GM18508 (cell line): ENCODE measurements around the gene DOK6.

ENCODE experiments used
- ATAC-seq: cut with Tn5 transposase; IDR thresholded peaks from one replicate; pipeline ENCODE4 v1.9.1; 2021; ENCODE audit warnings: moderate number of reproducible peaks; ENCODE audit not compliant: insufficient read depth, unreplicated experiment

Gene DOK6

DNA sequence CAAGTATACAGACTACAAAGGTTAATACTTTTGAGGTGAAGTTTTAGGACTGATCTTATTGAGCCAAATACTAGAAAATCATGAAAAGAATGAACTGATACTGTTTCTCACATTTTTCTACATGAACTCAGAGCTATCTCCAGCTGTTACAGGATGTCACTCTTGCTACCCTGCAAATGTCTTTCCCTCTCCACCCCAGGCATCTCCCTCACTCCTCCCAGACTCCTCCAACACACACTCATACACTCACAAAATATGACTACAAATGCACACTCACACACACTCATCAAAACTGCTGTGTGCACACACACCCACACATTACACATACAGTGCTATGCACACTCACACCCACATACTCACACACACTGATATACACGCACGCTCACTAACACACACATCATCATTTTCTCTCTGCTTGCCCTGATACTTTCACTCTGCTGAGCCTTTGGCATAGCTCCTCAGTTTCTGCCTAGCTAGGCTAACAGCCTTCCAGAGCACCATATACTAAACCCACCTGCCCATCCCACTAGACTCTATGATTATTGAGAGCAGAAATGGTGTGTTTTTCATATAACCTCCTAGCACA, 273.7 kb downstream of the DOK6 start:
- ATAC-seq = no peak

DNA sequence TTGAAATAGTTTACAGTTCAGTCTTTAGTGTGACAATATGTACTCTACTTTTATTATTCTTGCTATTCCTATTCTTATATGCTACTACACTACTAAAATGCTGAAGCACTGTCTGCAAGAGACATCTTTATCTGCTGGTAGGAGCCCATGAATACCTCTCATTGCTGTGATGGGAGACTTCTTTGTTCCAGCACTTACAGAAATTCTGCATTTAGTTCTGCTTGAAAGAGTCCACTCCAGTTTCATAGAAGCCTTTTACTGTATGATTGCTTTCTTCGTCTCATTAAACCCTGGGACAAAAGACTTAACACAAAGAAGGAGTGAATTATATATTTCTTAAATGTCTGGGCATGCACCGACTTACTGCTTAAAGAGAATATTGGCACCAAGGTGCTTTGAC, 274.3 kb downstream of the DOK6 start:
- ATAC-seq = no peak

DNA sequence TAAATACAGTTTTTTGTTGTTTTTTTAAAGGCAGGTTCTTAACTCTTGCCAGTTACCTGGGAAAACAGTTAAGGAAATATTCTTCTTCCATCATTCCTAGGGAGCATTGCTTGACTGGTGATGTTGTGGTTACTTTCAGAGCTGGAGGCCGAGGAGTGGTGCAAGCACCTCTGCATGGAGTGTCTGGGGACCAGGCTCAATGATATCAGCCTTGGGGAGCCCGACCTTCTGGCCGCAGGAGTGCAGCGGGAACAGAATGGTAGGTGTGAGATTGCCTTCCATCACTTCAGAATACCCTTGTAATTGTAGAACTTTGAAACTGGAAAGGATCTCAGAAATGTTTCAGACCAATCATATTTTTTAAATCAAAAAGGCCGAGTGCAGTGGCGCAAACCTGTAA, 276.9 kb downstream of the DOK6 start:
- no peak for ATAC-seq

DNA sequence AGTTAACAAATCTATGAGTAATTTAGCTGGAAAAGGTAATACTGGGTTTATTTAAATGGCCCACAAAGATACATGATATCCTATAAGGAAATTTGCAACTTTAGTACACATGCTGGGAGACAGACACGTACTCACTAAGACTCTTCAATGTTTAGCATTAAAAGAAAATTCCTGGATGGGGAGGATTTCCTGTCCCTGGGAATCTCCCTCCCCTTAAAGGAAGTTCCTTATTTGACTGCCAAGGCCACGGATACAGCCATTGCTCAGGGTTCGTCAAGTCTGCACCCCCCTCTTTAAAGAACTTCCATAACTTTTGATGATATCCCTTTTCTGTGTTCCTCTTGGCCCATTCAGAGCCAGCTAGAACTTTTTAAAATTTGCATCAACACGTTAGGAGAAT, 279.4 kb downstream of the DOK6 start:
- ATAC-seq = no peak

DNA sequence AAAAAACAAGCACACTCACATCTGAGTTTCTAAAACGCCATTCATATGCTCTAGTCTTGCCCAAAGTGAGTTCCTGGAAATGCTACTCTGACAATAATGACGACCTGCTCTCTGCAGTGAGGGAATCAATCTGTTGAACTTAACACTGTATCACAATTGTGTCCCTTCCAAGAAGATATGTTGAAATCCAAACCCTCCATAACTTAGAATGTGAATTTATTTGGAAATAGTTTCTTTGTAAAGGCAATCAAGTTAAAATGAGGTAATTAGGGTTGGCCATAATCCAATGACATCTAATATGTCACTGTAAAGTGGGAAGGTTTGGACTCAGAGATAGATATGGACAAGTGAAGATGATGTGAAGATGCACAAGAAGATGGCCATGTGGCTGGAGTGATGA, 282.5 kb downstream of the DOK6 start:
- no peak for ATAC-seq

DNA sequence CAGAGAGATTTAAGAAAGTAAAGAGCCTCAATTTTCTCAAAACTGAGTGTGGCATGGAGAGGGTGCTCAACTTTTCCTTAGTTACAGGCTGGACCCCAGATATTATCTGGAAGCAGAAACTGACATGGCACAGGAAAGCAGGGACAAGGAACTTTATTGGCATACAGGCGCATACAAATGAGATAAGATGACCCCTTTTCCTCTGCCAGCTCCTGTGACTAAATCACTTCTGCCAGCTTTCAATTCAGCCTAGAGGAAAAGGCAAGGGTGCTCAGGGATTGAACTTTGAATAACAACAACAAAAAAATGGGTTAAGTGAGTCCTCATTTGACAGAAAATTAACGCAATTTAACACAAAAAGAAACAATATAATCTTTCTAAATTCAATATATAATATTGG, 284.1 kb downstream of the DOK6 start:
- no peak for ATAC-seq

DNA sequence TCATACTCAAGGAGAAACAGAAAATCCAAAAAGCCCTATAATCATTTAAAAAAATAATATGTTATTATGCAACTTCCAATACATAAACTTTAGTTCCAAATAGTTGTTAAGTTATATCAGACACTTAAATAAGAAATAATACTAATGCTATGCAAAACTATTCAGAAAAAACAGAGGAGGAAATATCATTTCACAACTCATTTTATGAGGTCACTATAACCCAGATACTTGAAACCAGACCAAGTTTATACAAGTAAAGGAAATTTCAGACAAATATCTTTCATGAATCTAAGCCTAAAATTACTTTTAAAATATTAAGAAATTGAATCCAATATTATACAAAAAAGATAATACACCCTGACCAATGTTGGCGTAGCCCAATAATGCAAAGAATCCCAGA, 286.2 kb downstream of the DOK6 start:
- no peak for ATAC-seq

DNA sequence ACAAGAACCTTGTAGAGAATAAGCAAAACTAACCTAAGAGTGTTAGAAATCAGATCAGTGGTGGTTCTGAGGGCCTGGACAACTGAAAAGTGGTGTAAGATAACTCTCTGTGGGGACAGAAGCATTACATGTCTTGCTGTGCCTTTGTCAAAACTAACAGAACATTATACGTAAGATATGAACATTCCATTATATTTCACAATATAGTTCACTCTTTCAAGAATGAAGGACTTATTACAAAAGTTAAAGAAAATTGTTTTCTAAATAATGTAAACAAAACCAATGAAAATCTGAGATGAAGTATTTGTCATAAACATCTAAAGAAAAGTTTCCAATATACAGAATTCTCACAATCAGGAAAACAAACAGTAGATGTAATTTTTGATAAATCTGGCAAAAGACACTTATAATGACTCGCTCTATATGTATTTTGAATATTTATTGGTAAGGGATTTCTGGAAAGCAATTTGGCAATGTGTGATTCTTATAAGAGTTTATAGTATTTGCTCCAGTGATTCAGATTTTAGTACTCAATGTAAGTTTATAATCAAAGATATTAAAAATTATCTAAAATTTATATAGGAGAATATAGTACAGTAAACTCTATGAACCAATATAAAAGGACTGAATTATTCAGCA, 288.6 kb downstream of the DOK6 start:
- no peak for ATAC-seq

DNA sequence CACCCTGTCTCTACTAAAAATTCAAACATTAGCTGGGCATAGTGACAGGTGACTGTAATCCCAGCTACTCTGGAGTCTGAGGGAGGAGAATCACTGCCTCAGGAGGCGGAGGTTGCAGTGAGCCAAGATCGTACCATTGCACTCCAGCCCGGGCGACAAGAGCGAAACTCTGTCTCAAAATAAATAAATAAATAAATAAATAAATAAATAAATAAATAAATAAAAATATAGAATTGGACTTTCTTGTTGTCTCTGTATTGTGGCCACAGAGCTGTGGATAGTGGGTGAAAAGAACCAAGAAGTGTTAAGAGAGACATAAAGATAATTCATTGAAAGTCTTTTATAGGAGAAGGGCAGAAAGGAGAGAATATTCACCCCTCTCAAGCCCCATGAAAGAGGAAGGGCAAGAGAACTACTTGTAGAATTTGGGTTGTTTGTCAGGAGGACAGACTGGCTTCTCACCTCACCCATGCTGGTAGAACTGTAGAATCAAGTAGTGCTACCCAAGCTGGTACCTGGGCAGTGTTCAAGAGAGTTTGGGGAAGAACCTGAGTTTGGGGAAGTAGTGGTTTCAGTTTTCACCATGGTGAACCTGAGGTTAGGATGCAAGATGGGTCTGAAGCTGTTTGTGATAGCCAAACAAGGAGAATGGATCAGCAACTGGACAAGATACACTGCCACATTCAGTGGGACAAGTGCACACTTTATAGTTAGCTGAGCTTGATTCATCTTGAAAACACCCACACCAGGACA, 290.5 kb downstream of the DOK6 start:
- peak; percentile 59 for ATAC-seq

DNA sequence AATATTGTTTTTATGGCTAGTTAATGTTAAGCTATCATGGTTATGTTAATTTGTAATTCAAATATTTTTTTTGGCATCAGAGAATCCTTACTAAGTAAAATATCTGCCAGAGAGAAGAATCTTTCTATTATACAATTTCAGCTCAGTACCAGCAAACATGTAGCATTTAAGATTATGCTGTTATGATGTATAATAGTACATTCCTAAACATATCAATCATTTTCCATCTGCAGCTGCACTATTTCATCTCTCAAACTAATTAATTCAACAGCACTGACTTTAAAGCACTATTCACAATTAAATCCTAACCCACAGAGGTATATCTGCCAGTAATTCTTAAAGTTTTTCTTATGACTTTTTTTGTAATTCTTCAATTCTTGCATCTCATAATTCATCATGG, 296.4 kb downstream of the DOK6 start:
- no peak for ATAC-seq

DNA sequence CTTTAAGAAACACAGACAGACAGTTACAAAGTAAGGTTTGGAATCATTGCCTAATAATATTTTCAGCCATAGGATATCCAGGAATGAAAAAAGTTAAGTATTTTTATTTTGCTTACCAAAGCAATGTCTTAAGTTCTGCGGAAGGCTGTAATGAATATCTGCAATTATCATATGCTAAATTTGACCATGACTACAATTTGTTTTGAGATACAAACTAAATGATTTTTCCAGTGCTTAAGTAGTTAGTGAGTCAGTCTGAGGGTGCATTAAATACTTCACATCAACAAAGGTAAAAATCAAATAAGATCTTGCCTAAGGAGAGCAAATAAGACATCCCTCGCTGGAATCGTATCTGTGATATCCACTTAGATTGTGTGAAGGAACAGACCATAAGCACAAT, 297.0 kb downstream of the DOK6 start:
- no peak for ATAC-seq

DNA sequence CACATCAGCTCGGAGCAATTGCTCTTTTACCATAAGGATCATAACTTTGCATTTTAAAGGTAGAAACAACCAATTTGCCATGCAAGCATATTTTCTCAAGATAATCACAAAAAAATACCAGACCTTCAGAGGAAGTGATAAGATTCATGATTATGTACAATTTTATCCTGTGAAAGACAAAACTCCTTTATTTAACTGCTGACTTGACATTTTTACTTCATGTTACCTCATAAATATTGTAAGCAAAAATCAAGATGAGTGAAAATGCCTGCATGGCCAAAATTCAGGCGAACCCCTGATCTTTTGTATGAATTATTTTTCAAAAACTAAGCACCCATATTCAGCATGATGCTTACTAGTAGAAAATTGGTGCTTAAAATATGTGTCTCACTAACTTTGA, 300.6 kb downstream of the DOK6 start:
- ATAC-seq = no peak

DNA sequence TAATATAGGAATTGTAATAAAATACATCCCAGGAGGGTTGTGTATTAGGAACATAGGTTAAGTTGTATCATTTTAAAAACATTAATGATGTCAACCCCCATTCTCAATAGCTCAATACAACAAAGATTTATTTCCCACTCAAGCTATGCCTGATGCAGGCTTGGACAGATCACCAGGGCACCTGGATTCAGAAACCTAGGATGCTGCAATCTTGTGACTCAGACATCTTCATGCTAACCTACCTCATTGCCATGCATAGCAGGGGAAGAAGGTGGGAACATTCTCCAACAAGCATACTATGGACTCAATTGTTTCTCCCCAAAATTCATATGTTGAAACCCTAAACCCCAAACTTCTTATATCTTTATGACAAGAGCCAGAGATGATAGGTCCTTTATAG, 302.8 kb downstream of the DOK6 start:
- ATAC-seq = no peak

DNA sequence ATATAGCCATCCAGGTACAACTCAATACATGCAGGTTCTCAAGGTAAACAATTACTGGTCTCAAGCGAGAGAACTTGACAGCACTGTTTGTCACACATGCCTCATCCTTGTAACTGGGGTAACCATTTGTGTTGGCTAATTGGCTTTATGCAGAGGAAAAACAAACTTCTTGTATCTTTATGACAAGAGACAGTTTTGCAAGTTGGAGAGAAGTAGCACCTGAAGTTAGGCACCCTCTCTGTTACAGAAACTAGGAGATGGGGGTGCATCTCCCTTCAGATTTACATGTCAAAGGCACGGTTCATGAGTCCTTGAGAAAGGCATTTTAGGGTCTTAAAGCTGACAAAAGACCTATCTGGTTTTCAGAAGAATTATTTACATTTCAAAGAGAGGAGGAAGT, 305.3 kb downstream of the DOK6 start:
- ATAC-seq = no peak

DNA sequence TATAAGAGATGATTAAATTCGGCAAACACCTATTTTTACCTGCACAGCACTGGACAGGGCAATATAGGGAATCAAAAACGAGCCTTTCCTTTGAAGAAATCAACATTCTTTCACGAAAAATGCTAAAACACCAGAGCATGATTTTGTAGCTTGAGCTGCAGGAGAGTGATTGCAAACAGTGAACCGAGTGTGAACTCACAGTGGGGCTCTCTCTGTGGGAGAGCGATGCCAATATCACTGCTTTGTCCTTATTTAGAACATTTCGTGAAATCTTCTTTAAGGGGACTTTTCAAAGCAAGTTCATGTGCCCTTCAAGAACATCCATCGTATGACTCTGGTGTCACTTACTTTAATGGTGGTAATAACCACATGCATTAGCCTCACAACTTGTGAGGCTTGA, 308.2 kb downstream of the DOK6 start:
- ATAC-seq = no peak

DNA sequence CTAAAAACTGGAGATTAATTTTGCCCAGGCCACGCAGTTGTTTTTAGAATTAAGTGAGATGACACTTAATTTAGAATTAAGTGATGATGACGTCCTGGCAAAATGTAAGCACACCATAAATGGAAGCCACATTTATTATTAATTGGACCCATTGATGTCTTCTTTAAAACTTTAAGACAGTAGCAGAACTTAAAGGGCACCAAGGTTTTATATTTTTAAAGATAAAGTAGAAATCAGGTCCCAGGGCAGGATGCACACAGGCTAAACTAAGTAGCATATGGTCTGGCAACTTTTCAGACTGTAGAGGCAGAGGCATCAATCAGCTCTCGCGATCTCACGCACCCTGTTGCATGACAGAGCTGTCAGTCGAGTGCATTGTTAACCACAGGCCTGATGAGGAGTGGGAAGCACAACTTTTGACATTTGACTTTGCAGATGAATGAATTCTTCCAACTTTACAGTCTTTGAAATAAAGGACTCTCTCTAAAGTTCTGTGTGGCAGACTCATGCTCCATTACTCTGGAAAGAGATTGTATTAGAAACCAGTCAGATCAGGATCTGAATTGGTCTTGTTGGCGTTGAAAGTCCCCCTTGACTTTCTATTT, 314.6 kb downstream of the DOK6 start:
- ATAC-seq = no peak

DNA sequence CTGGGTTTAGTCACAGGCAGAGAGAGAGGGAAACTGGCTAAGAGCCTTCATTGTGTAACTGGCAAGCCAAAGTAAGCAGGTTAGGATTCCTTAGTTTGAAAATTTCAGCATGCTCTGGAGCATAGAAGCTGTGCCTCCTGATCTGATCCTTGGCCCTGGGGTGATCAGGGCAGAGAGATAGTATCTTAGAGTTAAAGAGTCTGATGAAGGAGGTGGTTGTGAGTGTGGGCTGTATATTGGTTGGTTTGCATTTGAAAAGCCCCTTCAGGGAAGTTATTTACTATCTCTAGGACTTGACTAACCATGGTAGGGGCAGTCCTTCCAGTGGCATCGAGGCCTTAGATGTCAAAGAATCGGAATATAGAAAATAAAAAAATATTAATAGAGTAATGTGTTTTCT, 316.9 kb downstream of the DOK6 start:
- ATAC-seq = no peak

DNA sequence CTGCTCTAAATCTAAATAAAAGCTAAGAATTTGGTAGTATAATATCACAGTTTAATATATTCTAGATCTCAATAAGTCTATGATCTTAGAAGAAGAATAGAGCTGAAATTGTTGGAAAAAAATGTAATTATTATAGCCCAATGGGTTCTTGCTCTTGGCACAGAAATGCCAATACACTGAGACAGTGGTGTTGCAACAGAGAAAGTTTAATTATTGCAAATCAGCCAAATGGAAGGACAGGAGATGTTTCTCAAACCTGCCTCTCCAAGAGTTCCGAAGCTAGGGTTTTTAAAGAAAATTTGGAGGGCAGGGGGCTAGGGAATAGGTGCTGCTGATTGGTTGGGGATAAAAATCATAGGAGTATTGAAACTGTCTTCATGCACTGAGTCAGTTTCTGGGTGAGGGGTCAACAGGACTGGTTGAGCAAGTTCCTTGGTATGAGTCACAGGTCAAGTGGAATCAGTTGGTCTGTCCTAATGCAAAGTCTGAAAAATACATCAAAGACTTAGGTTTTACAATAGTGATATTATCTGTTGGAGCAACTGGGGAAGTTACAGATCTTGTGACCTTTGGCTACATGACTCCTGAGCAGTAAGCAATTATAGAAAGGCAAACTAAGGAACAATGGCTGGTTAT, 318.3 kb downstream of the DOK6 start:
- no peak for ATAC-seq

DNA sequence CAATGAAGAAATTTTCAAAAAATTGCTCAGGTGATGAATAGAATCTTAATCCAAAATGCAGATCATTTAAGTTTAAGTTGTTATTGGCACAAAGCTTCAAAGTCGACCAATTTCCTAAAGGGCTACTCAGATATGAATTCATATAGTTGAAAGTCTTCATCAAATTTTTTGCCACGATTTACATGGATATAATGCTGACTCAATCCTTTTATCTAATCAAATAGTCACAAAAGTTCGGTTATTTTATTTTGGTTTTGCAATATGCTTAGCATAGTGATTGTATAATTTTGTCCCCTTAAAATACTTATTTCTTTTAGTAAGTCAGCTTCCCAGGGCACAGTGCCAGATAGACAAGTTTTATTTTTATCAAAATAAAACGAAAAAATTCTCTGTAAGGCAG, 319.7 kb downstream of the DOK6 start:
- ATAC-seq = no peak

DNA sequence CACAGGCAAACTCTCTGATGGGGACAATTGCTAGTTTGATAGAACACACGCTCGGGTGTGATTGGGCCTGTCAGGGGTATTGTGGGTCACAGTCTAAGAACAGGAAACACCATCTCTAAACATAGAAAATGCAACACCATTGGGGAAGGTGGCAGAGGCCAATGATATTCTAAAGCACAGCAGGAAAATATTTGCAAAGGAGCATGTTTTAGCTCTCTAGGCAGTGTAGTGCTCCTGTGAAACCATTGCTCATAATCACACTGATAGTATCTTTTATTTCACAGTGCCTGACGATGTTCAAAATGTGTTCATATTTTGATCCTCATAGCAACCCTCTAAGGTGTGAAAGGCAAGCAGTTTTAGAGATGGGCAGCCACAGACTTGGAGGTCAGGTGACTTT, 322.7 kb downstream of the DOK6 start:
- no peak for ATAC-seq

DNA sequence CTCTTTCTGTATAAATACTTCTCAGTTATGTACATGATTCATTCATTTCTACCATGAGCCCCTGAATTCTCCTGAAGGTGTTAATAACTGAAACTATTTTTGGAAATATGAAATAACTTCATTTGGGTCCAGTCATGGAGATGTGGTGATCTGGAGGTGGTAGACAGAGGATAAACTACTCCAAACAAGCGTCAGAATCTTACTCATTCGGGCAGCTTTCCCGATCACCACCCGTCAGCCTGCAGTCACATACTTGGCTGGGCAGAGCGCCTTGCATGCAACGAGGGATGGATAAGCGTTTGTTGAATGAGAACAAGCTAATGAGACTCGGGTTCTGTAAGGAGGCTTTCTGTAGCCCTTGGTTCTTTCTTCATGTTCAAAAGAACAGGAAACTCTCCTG, 324.3 kb downstream of the DOK6 start:
- ATAC-seq = no peak
